ENCODE data around the gene MYO3B. TPM values are rescaled to one million over a fixed set of nuclear protein-coding genes. Genes with fewer than 3 reads are reported as not detected.
"Not testable (repeated sequence)": the region's sequence is repeated elsewhere in the genome, so short reads cannot be mapped to it uniquely, and the experiment has no call there.

Gene MYO3B
- total RNA-seq, 4 donors from 2014 or later = 0.48 TPM; not detected in 3

GRCh38 chr2:170344663-170345346 is 166.9 kb downstream of the MYO3B start:
- no peaks in the 10 kb centered on the region for H3K36me3 ChIP-seq
- 86 to 89% methylated on average over 2 to 3 of the region's 3 CpGs for WGBS, 2 donors (ENCODE audit: low coverage in 1 of 2)
- H3K4me1 ChIP-seq = no peaks in the 10 kb centered on the region
- no peak for DNase-seq
- intact Hi-C loops (cut with DNase I; ENCODE audit: low total_unique reads) = no loop called here
- no peaks in the 10 kb centered on the region for H3K27me3 ChIP-seq
- no peaks in the 10 kb centered on the region for H3K9me3 ChIP-seq
- no peak overlapping the region for H3K4me3 ChIP-seq
- H3K27ac ChIP-seq = no peak overlapping the region
- in situ Hi-C loops (cut with MboI; ENCODE audit: low pct_ligation_motif_present in 1 of 4, low pct_unique_long_range_greater_than_20kb in 1 of 4, low sequenced_read_pairs in 3 of 4) = no loop called here
- TF ChIP-seq EP300 (IDR thresholded peaks at IDR 0.05; ENCODE audit: low read depth) (no peak), POLR2A (IDR thresholded peaks at IDR 0.05) (no peak), CTCF (IDR thresholded peaks at IDR 0.05) (no peak)

- intact Hi-C loops (cut with DNase I; ENCODE audit: low total_unique reads) = no loop called here
- in situ Hi-C loops (cut with MboI; ENCODE audit: low pct_ligation_motif_present in 1 of 4, low pct_unique_long_range_greater_than_20kb in 1 of 4, low sequenced_read_pairs in 3 of 4) = no loop called here
- no peaks in the 10 kb centered on the region for H3K27me3 ChIP-seq
- H3K4me1 ChIP-seq = no peaks in the 10 kb centered on the region
- H3K9me3 ChIP-seq = no peaks in the 10 kb centered on the region
- no peak for DNase-seq
- no peak overlapping the region for H3K27ac ChIP-seq
- 11 to 81% methylated on average over 1 to 2 of the region's 2 CpGs for WGBS, 2 donors (ENCODE audit: low coverage in 1 of 2)
- TF ChIP-seq CTCF (IDR thresholded peaks at IDR 0.05) = no peak
- TF ChIP-seq POLR2AphosphoS5 (IDR thresholded peaks at IDR 0.05) = no peak
- no peak for TF ChIP-seq POLR2A (IDR thresholded peaks at IDR 0.05)
- TF ChIP-seq EP300 (IDR thresholded peaks at IDR 0.05; ENCODE audit: low read depth) = no peak
- no peaks in the 10 kb centered on the region for H3K36me3 ChIP-seq
- no peak overlapping the region for H3K4me3 ChIP-seq
Observed at GRCh38 chr2:170345607-170346006, 167.7 kb downstream of the MYO3B start.

GRCh38 chr2:170349269-170349668 is 171.3 kb downstream of the MYO3B start:
- H3K9me3 ChIP-seq; H3K4me3 ChIP-seq; H3K27ac ChIP-seq; H3K36me3 ChIP-seq; DNase-seq; H3K4me1 ChIP-seq; H3K27me3 ChIP-seq; in situ Hi-C loops (cut with MboI; ENCODE audit: low pct_ligation_motif_present in 1 of 4, low pct_unique_long_range_greater_than_20kb in 1 of 4, low sequenced_read_pairs in 3 of 4); intact Hi-C loops (cut with DNase I; ENCODE audit: low total_unique reads): not testable (repeated sequence)
- WGBS, 2 donors (ENCODE audit: low coverage in 1 of 2) = 39 to 61% methylated on average over 3 to 5 of the region's 5 CpGs

GRCh38 chr2:170350929-170351826 is 173.2 kb downstream of the MYO3B start:
- in situ Hi-C loops (cut with MboI; ENCODE audit: low pct_ligation_motif_present in 1 of 4, low pct_unique_long_range_greater_than_20kb in 1 of 4, low sequenced_read_pairs in 3 of 4) = no loop called here

More at GRCh38 chr2:170350929-170351826, 173.2 kb downstream of the MYO3B start:
- no peak overlapping the region for H3K27ac ChIP-seq
- H3K4me1 ChIP-seq = no peaks in the 10 kb centered on the region
- TF ChIP-seq POLR2AphosphoS5 (IDR thresholded peaks at IDR 0.05) (no peak), CTCF (IDR thresholded peaks at IDR 0.05) (no peak), EP300 (IDR thresholded peaks at IDR 0.05; ENCODE audit: low read depth) (no peak), POLR2A (IDR thresholded peaks at IDR 0.05) (no peak)
- H3K27me3 ChIP-seq = no peaks in the 10 kb centered on the region
- H3K4me3 ChIP-seq = no peak overlapping the region
- H3K9me3 ChIP-seq = no peaks in the 10 kb centered on the region
- no peak for DNase-seq
- no peaks in the 10 kb centered on the region for H3K36me3 ChIP-seq
- intact Hi-C loops (cut with DNase I; ENCODE audit: low total_unique reads) = no loop called here
- 68 to 69% methylated on average over 3 to 4 of the region's 4 CpGs for WGBS, 2 donors (ENCODE audit: low coverage in 1 of 2)
